Neuronal stem cell (in vitro differentiated cells): ENCODE results near the gene C17orf75.

Experiments used
- DNase-seq: peaks from one replicate; pipeline ENCODE4 v3.0.0-alpha.2; 2013; ENCODE audit warnings: low spot score
- H2AFZ ChIP-seq: one replicate; pipeline ENCODE4 v1.6.1; 2013; ENCODE audit warnings: mild to moderate bottlenecking, low read length, inconsistent platforms
- H2AK5ac ChIP-seq: 2 replicates; pipeline ENCODE4 v1.6.1; 2013; ENCODE audit warnings: low read depth, mild to moderate bottlenecking, inconsistent platforms, low read length, moderate library complexity, mixed read lengths
- H2BK120ac ChIP-seq: 2 replicates; pipeline ENCODE4 v1.6.1; 2013; ENCODE audit warnings: low read depth, mild to moderate bottlenecking, inconsistent platforms, low read length, moderate library complexity, mixed read lengths
- H2BK12ac ChIP-seq: one replicate; pipeline ENCODE4 v1.6.1; 2013; ENCODE audit warnings: low read length, inconsistent platforms
- H2BK15ac ChIP-seq: 2 replicates; pipeline ENCODE4 v1.6.1; 2013; ENCODE audit warnings: mild to moderate bottlenecking, low read length, inconsistent platforms, mixed read lengths
- H2BK5ac ChIP-seq: one replicate; pipeline ENCODE4 v1.6.1; 2013; ENCODE audit warnings: inconsistent platforms, mild to moderate bottlenecking, low read length, moderate library complexity
- H3K14ac ChIP-seq: one replicate; pipeline ENCODE4 v1.6.1; 2013; ENCODE audit warnings: low read length, inconsistent platforms
- H3K18ac ChIP-seq: 2 replicates; pipeline ENCODE4 v1.6.1; 2013; ENCODE audit warnings: low read length, inconsistent platforms
- H3K23ac ChIP-seq: 2 replicates; pipeline ENCODE4 v1.6.1; 2013; ENCODE audit warnings: low read depth, mild to moderate bottlenecking, mixed read lengths, low read length, inconsistent platforms; ENCODE audit not compliant: poor library complexity
- H3K27ac ChIP-seq: replicated peaks from 3 replicates; pipeline ENCODE4 v1.5.1; 2013; ENCODE audit warnings: low read length, inconsistent platforms
- H3K27me3 ChIP-seq, 3 experiments: 2 replicates each; pipeline ENCODE4 v1.6.1; 2013; ENCODE audit warnings: low read length in 3 of 3, mild to moderate bottlenecking in 2 of 3, inconsistent platforms in 1 of 3, low read depth in 1 of 3, mixed read lengths in 1 of 3, moderate library complexity in 1 of 3; ENCODE audit not compliant: control insufficient read depth in 3 of 3, insufficient read depth in 3 of 3
- H3K36me3 ChIP-seq, 2 donors: replicated peaks in 1 of 2; 2 replicates each; pipeline ENCODE4 v1.6.1; 2013; ENCODE audit warnings: low read length in 2 of 2; ENCODE audit not compliant: control insufficient read depth in 2 of 2, insufficient read depth in 2 of 2
- H3K4ac ChIP-seq: 2 replicates; pipeline ENCODE4 v1.6.1; 2013; ENCODE audit warnings: inconsistent platforms, mild to moderate bottlenecking, low read length, moderate library complexity
- H3K4me1 ChIP-seq, 2 donors: 1 replicate in 1 of 2; 2 replicates in 1 of 2; pipeline ENCODE4 v1.6.1; 2013; ENCODE audit warnings: low read length in 2 of 2, low read depth in 1 of 2; ENCODE audit not compliant: control insufficient read depth in 2 of 2, insufficient read depth in 1 of 2
- H3K4me2 ChIP-seq: one replicate; pipeline ENCODE4 v1.6.1; 2013; ENCODE audit warnings: mild to moderate bottlenecking, low read length, inconsistent platforms; ENCODE audit not compliant: insufficient read depth, poor library complexity, severe bottlenecking
- H3K4me3 ChIP-seq, 2 donors: 2 replicates each; pipeline ENCODE4 v1.5.1; 2013; ENCODE audit warnings: low read length in 2 of 2, mild to moderate bottlenecking in 2 of 2, inconsistent platforms in 1 of 2, moderate library complexity in 1 of 2
- H3K79me1 ChIP-seq: one replicate; pipeline ENCODE4 v1.6.1; 2013; ENCODE audit warnings: low read depth, mild to moderate bottlenecking, inconsistent platforms, low read length, moderate library complexity
- H3K9ac ChIP-seq: one replicate; pipeline ENCODE4 v1.6.1; 2013; ENCODE audit warnings: mild to moderate bottlenecking, low read depth, low read length, inconsistent platforms; ENCODE audit not compliant: poor library complexity
- H3K9me3 ChIP-seq, 2 donors: replicated peaks in 1 of 2; 2 replicates each; pipeline versions ENCODE3 to v1.6.1; 2013; ENCODE audit warnings: low read length in 2 of 2, mild to moderate bottlenecking in 2 of 2, inconsistent platforms in 1 of 2, low read depth in 1 of 2, mixed read lengths in 1 of 2, moderate library complexity in 1 of 2; ENCODE audit not compliant: control insufficient read depth in 2 of 2, insufficient read depth in 1 of 2
- H4K8ac ChIP-seq: one replicate; pipeline ENCODE4 v1.6.1; 2013; ENCODE audit warnings: low read depth, mild to moderate bottlenecking, inconsistent platforms, low read length, moderate library complexity
- H4K91ac ChIP-seq: one replicate; pipeline ENCODE4 v1.6.1; 2013; ENCODE audit warnings: low read length, low read depth, mild to moderate bottlenecking, inconsistent platforms; ENCODE audit not compliant: poor library complexity
- WGBS, 2 donors: extraction: QIAGEN DNeasy Blood & Tissue Kit; methylation state at CpG; one replicate each; pipeline ENCODE4 v1.1.7; 2013; ENCODE audit warnings: missing lambda C conversion rate in 2 of 2, mixed read lengths in 1 of 2; ENCODE audit not compliant: insufficient read length in 2 of 2, insufficient replicate concordance in 1 of 2; ENCODE audit errors: extremely low coverage in 2 of 2; 5-methylcytosine and 5-hydroxymethylcytosine counted together

Gene C17orf75

DNA sequence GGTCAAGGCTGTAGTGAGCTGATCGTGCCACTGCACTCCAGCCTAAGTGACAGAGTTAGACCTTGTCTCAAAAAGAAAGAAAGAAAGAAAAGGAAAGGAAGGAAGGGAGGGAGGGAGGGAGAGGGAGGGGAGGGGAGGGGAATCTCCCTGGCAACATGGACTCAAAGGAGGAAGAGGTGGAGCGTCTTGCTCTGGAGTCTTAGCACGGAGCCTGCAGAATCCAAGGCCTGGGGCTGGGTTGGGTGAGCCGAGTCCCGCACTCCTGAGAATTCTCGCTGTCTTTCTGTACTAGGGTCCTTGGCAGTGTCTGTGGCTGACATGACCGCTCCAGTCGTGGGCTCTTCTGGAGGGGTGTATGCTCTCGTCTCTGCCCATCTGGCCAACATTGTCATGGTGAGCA lies 36.9 kb downstream of the C17orf75 start:
- peak overlapping the region; percentile 45 for H2BK15ac ChIP-seq
- H3K14ac ChIP-seq = no peak overlapping the region
- H3K27me3 ChIP-seq = no peaks in the 10 kb centered on the region
- peak overlapping the region; percentile 43 for H2AFZ ChIP-seq
- H4K91ac ChIP-seq = no peak overlapping the region
- peak overlapping the region; percentile 68 for H4K8ac ChIP-seq
- H2BK5ac ChIP-seq = no peak overlapping the region
- peaks cover 30% of the 10 kb centered on the region in 2 donors for H3K4me1 ChIP-seq
- H2BK120ac ChIP-seq = no peak overlapping the region
- no peak overlapping the region for H2AK5ac ChIP-seq
- no peak overlapping the region for H3K9ac ChIP-seq
- no peak overlapping the region for H3K27ac ChIP-seq
- no CpG with 5 or more reads among the region's 9 CpGs for WGBS, 2 donors
- no peak overlapping the region for H2BK12ac ChIP-seq
- H3K4ac ChIP-seq = peak overlapping the region; percentile 6
- H3K4me2 ChIP-seq = no peak overlapping the region
- H3K18ac ChIP-seq = peak overlapping the region; percentile 80
- H3K23ac ChIP-seq = no peak overlapping the region
- DNase-seq = no peak
- H3K9me3 ChIP-seq = no peaks in the 10 kb centered on the region
- no peak overlapping the region for H3K4me3 ChIP-seq
- H3K79me1 ChIP-seq = no peaks in the 10 kb centered on the region
- H3K36me3 ChIP-seq = no peaks in the 10 kb centered on the region

DNA sequence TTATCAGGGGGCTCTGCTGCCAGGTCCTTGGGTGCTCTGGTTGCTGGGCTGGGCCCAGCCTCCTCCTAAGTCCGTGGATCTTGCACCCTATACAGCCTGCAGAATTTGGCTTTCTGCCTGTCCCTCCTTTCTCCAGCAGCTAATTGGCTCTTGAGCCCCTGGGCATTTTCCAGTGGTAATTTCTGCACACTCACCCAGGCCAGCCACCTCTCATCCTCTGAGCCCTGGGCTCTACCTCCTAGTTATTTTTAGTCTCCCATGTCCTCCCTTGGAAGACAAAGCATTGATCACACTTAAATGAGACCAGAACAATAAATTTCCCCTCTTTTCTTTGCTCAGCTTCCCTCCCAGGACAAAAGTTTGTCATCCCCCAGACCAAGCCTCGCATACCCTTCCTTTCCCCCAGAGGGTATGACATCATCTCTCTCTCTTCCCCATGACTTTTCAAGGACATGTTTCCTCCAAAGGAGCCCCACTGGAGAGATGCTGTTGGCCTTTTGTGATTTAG lies 38.1 kb downstream of the C17orf75 start:
- Histone ChIP-seq H3K4me2 (no peak overlapping the region), H3K4me1 (peaks cover 30 to 33% of the 10 kb centered on the region in 2 donors), H2AK5ac (no peak overlapping the region), H3K4ac (no peak overlapping the region), H2BK12ac (no peak overlapping the region), H2AFZ (no peak overlapping the region), H3K27ac (peak overlapping the region; percentile 33), H3K18ac (no peak overlapping the region), H4K8ac (no peak overlapping the region), H3K36me3 (no peaks in the 10 kb centered on the region), H4K91ac (no peak overlapping the region), H3K9ac (no peak overlapping the region), H3K23ac (no peak overlapping the region), H3K9me3 (no peaks in the 10 kb centered on the region), H3K14ac (no peak overlapping the region), H3K4me3 (no peak overlapping the region), H2BK5ac (no peak overlapping the region), H3K27me3 (no peaks in the 10 kb centered on the region), H2BK15ac (no peak overlapping the region), H3K79me1 (no peaks in the 10 kb centered on the region), H2BK120ac (no peak overlapping the region)
- WGBS, 2 donors = no CpG with 5 or more reads among the region's 2 CpGs
- DNase-seq = no peak

DNA sequence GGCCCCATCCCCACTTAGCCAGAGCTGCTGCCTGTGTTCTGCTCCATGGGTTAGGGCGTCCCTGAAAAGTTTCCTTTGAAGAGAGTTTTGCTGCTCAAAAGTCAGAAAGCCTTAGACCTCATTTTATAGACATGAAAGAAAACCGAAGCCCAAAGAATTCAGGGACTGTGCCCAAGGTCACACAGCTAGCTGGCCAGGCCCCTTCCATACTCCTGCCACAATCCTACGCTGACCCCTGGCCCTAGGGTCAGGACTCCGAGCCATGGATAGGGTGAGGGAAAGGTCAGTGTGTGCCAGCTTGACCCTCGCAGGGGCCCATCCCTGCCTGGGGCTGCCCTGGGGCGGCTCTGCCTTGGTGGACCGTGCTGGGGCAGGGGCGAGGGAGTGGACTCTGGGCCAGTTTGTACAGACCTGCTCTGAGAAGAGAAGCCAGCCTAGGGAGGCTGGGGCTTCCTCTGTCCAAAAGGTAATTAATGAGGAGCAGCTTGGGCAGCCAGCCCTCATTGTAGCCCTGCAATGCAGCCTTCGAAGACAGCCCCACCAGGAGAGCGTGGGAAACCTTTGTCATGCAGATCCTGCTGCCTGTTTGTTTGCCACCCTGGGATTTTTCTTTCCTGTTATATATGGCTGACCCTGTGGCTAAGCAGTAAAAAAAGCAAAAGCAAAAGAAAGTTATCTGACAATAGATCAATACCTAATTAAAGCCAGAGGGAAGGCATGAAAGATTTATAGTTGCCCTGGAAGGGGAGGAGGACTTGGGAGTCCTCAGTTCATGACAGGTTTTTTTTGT lies 38.9 kb downstream of the C17orf75 start:
- Histone ChIP-seq H3K4me2 (no peak overlapping the region), H2BK5ac (no peak overlapping the region), H2BK15ac (no peak overlapping the region), H2BK12ac (no peak overlapping the region), H3K4me1 (peaks cover 30 to 34% of the 10 kb centered on the region in 2 donors), H3K79me1 (no peaks in the 10 kb centered on the region), H3K9ac (no peak overlapping the region), H3K23ac (no peak overlapping the region), H4K91ac (no peak overlapping the region), H3K18ac (peak overlapping the region; percentile 54), H4K8ac (no peak overlapping the region), H3K27ac (peak overlapping the region; percentile 41), H2BK120ac (no peak overlapping the region), H2AK5ac (no peak overlapping the region), H3K36me3 (no peaks in the 10 kb centered on the region), H3K9me3 (no peaks in the 10 kb centered on the region), H3K4me3 (peak overlapping the region in 1 of 2 donors; percentile 3), H3K27me3 (no peaks in the 10 kb centered on the region), H3K4ac (no peak overlapping the region), H3K14ac (no peak overlapping the region), H2AFZ (peak overlapping the region; percentile 39)
- no peak for DNase-seq
- no CpG with 5 or more reads among the region's 10 CpGs for WGBS, 2 donors

DNA sequence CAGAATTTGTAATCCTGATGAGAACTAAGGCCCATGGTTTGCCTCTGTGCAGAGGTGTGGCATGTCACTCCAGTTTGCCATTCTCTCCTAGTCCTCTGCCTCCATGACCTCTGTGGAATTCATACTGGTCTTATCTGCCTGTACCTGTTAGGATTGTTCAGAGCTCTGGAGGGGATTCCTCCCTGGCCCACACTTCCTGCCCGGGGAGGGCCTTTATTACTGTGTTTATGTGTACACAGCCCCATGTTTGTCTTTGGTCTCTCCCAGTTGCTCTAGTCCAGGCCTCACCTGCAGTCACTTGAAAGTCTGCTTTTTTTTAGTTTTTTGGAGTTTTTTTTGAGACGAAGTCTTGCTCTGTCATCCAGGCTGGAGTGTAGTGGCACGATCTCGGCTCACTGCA lies 39.9 kb downstream of the C17orf75 start:
- Histone ChIP-seq H3K14ac (no peak overlapping the region), H3K4ac (no peak overlapping the region), H3K4me3 (no peak overlapping the region), H3K4me1 (peaks cover 27 to 30% of the 10 kb centered on the region in 2 donors), H3K36me3 (no peaks in the 10 kb centered on the region), H3K18ac (no peak overlapping the region), H4K91ac (no peak overlapping the region), H3K27ac (no peak overlapping the region), H2BK15ac (no peak overlapping the region), H4K8ac (no peak overlapping the region), H3K23ac (no peak overlapping the region), H2AK5ac (no peak overlapping the region), H2AFZ (no peak overlapping the region), H3K9ac (no peak overlapping the region), H2BK5ac (no peak overlapping the region), H3K27me3 (no peaks in the 10 kb centered on the region), H3K79me1 (no peaks in the 10 kb centered on the region), H3K4me2 (no peak overlapping the region), H2BK120ac (no peak overlapping the region), H3K9me3 (no peaks in the 10 kb centered on the region), H2BK12ac (no peak overlapping the region)
- WGBS, 2 donors = no CpG with 5 or more reads among the region's 4 CpGs
- DNase-seq = no peak
